B cell (primary cell): ENCODE results near the gene ERMARD. TPM values are rescaled to one million over a fixed set of nuclear protein-coding genes. Genes with fewer than 3 reads are reported as not detected.

Source experiments
- ATAC-seq: fragments of 200-7000 bp; cut with Tn5 transposase; one replicate; pipeline ENCODE4 v1.10.0; 2021; ENCODE audit warnings: low read depth, mild to moderate bottlenecking, moderate number of reproducible peaks, moderate library complexity
- CTCF ChIA-PET: fragments of 350-600 bp; sonication (Branson Sonifier 250); formaldehyde crosslinking; loops from one replicate; lab custom pipeline; 2021; ENCODE audit warnings: antibody characterized with exemption, inconsistent platforms; lab: Charles Lee
- POLR2A ChIA-PET: fragments of 350-600 bp; sonication (Branson Sonifier 250); formaldehyde crosslinking; loops from one replicate; lab custom pipeline; 2021; ENCODE audit warnings: antibody characterized with exemption; lab: Charles Lee
- DNase-seq: peaks from one replicate; pipeline ENCODE4 v3.0.0; 2013
- H2AFZ ChIP-seq: 2 replicates; pipeline ENCODE4 v1.6.1; 2012; ENCODE audit warnings: mild to moderate bottlenecking, low read depth, low read length; ENCODE audit not compliant: insufficient read depth, poor library complexity, severe bottlenecking
- H3K27ac ChIP-seq, 2 donors: 1 replicate in 1 of 2; 2 replicates in 1 of 2; pipeline ENCODE4 v1.5.1; 2012 to 2013; ENCODE audit warnings: low read length in 2 of 2, mild to moderate bottlenecking in 2 of 2, moderate library complexity in 1 of 2
- H3K27me3 ChIP-seq, 4 experiments: fragments of 200-600 bp in 1 of 4; sonication (generic) in 1 of 4; replicated peaks in 1 of 4; 1 replicate in 2 of 4; 2 replicates in 2 of 4; pipeline versions ENCODE4 v1.6.1 to v1.7.0; 2013 to 2016; ENCODE audit warnings: low read length in 3 of 4, mild to moderate bottlenecking in 2 of 4, mixed read lengths in 1 of 4, moderate library complexity in 1 of 4; ENCODE audit not compliant: insufficient read depth in 4 of 4, control insufficient read depth in 3 of 4; ENCODE audit errors: control extremely low read depth in 1 of 4
- H3K36me3 ChIP-seq, 2 experiments: replicated peaks in 1 of 2; 1 replicate in 1 of 2; 2 replicates in 1 of 2; pipeline versions ENCODE4 v1.6.1 to v1.7.1; 2013; ENCODE audit warnings: low read length in 1 of 2; ENCODE audit not compliant: insufficient read depth in 2 of 2, control insufficient read depth in 1 of 2; ENCODE audit errors: control extremely low read depth in 1 of 2, extremely low read depth in 1 of 2
- H3K4me1 ChIP-seq, 2 donors: fragments of 200-600 bp in 1 of 2; sonication (generic) in 1 of 2; 1 replicate in 1 of 2; 2 replicates in 1 of 2; pipeline versions ENCODE4 v1.5.1 to v1.6.1; 2013 to 2017; ENCODE audit warnings: low read length in 2 of 2; ENCODE audit not compliant: control insufficient read depth in 2 of 2, insufficient read depth in 2 of 2
- H3K4me2 ChIP-seq: replicated peaks from 2 replicates; pipeline ENCODE3; 2012; ENCODE audit warnings: mild to moderate bottlenecking, low read depth, low read length; ENCODE audit not compliant: poor library complexity, severe bottlenecking
- H3K4me3 ChIP-seq, 5 experiments: fragments of 200-600 bp in 1 of 5; sonication (generic) in 1 of 5; 1 replicate in 3 of 5; 2 replicates in 2 of 5; pipeline versions ENCODE4 v1.5.1 to v1.7.0; 2011 to 2016; ENCODE audit warnings: low read length in 4 of 5, mild to moderate bottlenecking in 4 of 5, low read depth in 2 of 5, control low read depth in 1 of 5, moderate library complexity in 1 of 5; ENCODE audit not compliant: insufficient read depth in 1 of 5; ENCODE audit errors: control extremely low read depth in 1 of 5, extremely low read depth in 1 of 5
- H3K79me2 ChIP-seq: fragments of 200-600 bp; sonication (generic); one replicate; pipeline ENCODE4 v1.6.0; 2016; ENCODE audit warnings: low read length; ENCODE audit not compliant: control insufficient read depth, insufficient read depth
- H3K9ac ChIP-seq: fragments of 200-600 bp; sonication (generic); 2 replicates; pipeline ENCODE4 v1.6.1; 2017; ENCODE audit warnings: mild to moderate bottlenecking, low read length, moderate library complexity
- H3K9me3 ChIP-seq, 3 donors: one replicate each; pipeline versions ENCODE4 v1.6.1 to v1.7.1; 2013; ENCODE audit warnings: low read length in 2 of 3; ENCODE audit not compliant: control insufficient read depth in 2 of 3, insufficient read depth in 1 of 3; ENCODE audit errors: control extremely low read depth in 1 of 3
- H4K20me1 ChIP-seq: 2 replicates; pipeline ENCODE4 v1.6.0; 2012; ENCODE audit warnings: mild to moderate bottlenecking, low read length; ENCODE audit not compliant: insufficient read depth, control insufficient read depth, poor library complexity, severe bottlenecking
- H3K27ac Mint-ChIP-seq: one replicate; pipeline ENCODE4 v1.8.0; 2021; ENCODE audit warnings: mixed read lengths
- H3K27me3 Mint-ChIP-seq: one replicate; pipeline ENCODE4 v1.8.0; 2021; ENCODE audit warnings: mixed read lengths
- H3K4me1 Mint-ChIP-seq: one replicate; pipeline ENCODE4 v1.8.0; 2021; ENCODE audit warnings: mixed read lengths
- H3K4me3 Mint-ChIP-seq: one replicate; pipeline ENCODE4 v1.8.0; 2021; ENCODE audit warnings: mixed read lengths
- H3K9me3 Mint-ChIP-seq: one replicate; pipeline ENCODE4 v1.8.0; 2022; ENCODE audit warnings: mixed read lengths; ENCODE audit not compliant: insufficient read depth
- CTCF ChIP-seq: fragments of 200-600 bp; IDR thresholded peaks from one replicate; pipeline ENCODE4 v1.8.0; 2022; ENCODE audit warnings: antibody characterized with exemption, mild to moderate bottlenecking
- EZH2 ChIP-seq: IDR thresholded peaks from 2 replicates; pipeline ENCODE4 v1.6.1; 2012; ENCODE audit warnings: borderline replicate concordance, low read depth, mild to moderate bottlenecking, moderate library complexity, low read length; ENCODE audit not compliant: insufficient read depth, poor library complexity, severe bottlenecking
- WGBS: methylation state at CpG from one replicate; pipeline ENCODE4 v1.1.5; 2013; ENCODE audit warnings: missing lambda C conversion rate; ENCODE audit not compliant: insufficient coverage; 5-methylcytosine and 5-hydroxymethylcytosine counted together
- intact Hi-C: fragments of 100-400 bp; cut with micrococcal nuclease; formaldehyde crosslinking; loops from one replicate; pipeline ENCODE4 v1.10.0; 2022
- polyA plus RNA-seq: library from polyadenylated mRNA; depleted of rRNA; stranded (reverse); fragments of >200 nt; gene quantifications from 2 replicates; pipeline ENCODE4 v1.2.3, GENCODE V29; 2012
- total RNA-seq, 2 donors: library from RNA; stranded (reverse); fragments of 120-200 nt in 1 of 2; gene quantifications; 1 replicate in 1 of 2; 2 replicates in 1 of 2; pipeline versions ENCODE4 v1.2.3 to v1.2.4, GENCODE V29; 2013 to 2022

Gene ERMARD
- total and polyA plus RNA-seq, 2 donors (not counting 1 experiment from before 2014, with no cell fraction given) = 42.8 to 65.1 TPM

GRCh38 chr6:169774347-169774746 lies 22.9 kb downstream of the ERMARD start:
- Histone ChIP-seq H3K4me2 (no peak overlapping the region), H2AFZ (no peak overlapping the region), H3K27ac (no peak overlapping the region), H4K20me1 (no peaks in the 10 kb centered on the region), H3K36me3 (peaks cover 10 to 44% of the 10 kb centered on the region in 2 experiments), H3K4me1 (no peaks in the 10 kb centered on the region), H3K4me3 (no peak overlapping the region), H3K9me3 (no peaks in the 10 kb centered on the region), H3K27me3 (no peaks in the 10 kb centered on the region), H3K79me2 (no peaks in the 10 kb centered on the region), H3K9ac (no peak overlapping the region)
- ATAC-seq (no peak), DNase-seq (no peak)
- H3K4me1 Mint-ChIP-seq = no peaks in the 10 kb centered on the region
- H3K27me3 Mint-ChIP-seq = no peaks in the 10 kb centered on the region
- POLR2A ChIA-PET = no interaction called here
- no peaks in the 10 kb centered on the region for H3K9me3 Mint-ChIP-seq
- no peak overlapping the region for H3K4me3 Mint-ChIP-seq
- intact Hi-C loops = no loop called here
- CTCF ChIA-PET = no interaction called here
- WGBS = 97% methylated on average over 6 of the region's 9 CpGs
- no peak overlapping the region for H3K27ac Mint-ChIP-seq
- no peak for TF ChIP-seq EZH2
- no peak for TF ChIP-seq CTCF

- no peaks in the 10 kb centered on the region for H3K27me3 ChIP-seq
- no peak for DNase-seq
- H3K4me3 ChIP-seq = no peak overlapping the region
- peaks cover 12 to 50% of the 10 kb centered on the region in 2 experiments for H3K36me3 ChIP-seq
- no peaks in the 10 kb centered on the region for H3K79me2 ChIP-seq
- H3K4me1 ChIP-seq = no peaks in the 10 kb centered on the region
- H3K27me3 Mint-ChIP-seq = no peaks in the 10 kb centered on the region
- TF ChIP-seq CTCF (no peak), EZH2 (no peak)
- POLR2A ChIA-PET = no interaction called here
- H3K9me3 ChIP-seq = no peaks in the 10 kb centered on the region
- no peak overlapping the region for H3K27ac ChIP-seq
- H3K4me3 Mint-ChIP-seq = no peak overlapping the region
- 97% methylated on average over 10 of the region's 10 CpGs for WGBS
- H4K20me1 ChIP-seq = no peaks in the 10 kb centered on the region
- no peaks in the 10 kb centered on the region for H3K4me1 Mint-ChIP-seq
- no peaks in the 10 kb centered on the region for H3K9me3 Mint-ChIP-seq
- no peak overlapping the region for H2AFZ ChIP-seq
- intact Hi-C loops = no loop called here
- no peak overlapping the region for H3K4me2 ChIP-seq
- H3K27ac Mint-ChIP-seq = no peak overlapping the region
- H3K9ac ChIP-seq = no peak overlapping the region
- ATAC-seq = no peak
- CTCF ChIA-PET = no interaction called here
Measured at GRCh38 chr6:169775321-169775720, 23.9 kb downstream of the ERMARD start.
